IMR-90 (cell line): ENCODE results near the gene CDKN2B-AS1. TPM values are rescaled to one million over a fixed set of nuclear protein-coding genes. Genes with fewer than 3 reads are reported as not detected.

Experiments used
- ATAC-seq: fragments of 200-7000 bp; cut with Tn5 transposase; 2 replicates; pipeline ENCODE4 v1.9.1; 2020; ENCODE audit warnings: low read depth, mild to moderate bottlenecking, moderate library complexity
- BruUV-seq: library from RNA; stranded (reverse); fragments of 400-500 nt; replicated peaks from 2 replicates; lab custom pipeline; 2021; lab: Mats Ljungman, UMichigan
- CTCF ChIA-PET: fragments of 300-600 bp; formaldehyde crosslinking; extraction: SDS; loops from one replicate; lab custom pipeline; 2021; ENCODE audit warnings: antibody characterized with exemption; lab: Yijun Ruan, JAX
- POLR2A ChIA-PET: fragments of 300-600 bp; sonication (Branson Sonifier 250); formaldehyde crosslinking; loops from one replicate; lab custom pipeline; 2022; ENCODE audit warnings: antibody characterized with exemption; ENCODE audit not compliant: unreplicated experiment; lab: Charles Lee
- DNase-seq: peaks from one replicate; pipeline ENCODE4 v3.0.0; 2013
- H2AFZ ChIP-seq: replicated peaks from 2 replicates; pipeline ENCODE3; 2013; ENCODE audit warnings: low read length, mild to moderate bottlenecking; ENCODE audit not compliant: poor library complexity
- H2AK5ac ChIP-seq: 2 replicates; pipeline ENCODE4 v1.6.1; 2013; ENCODE audit warnings: low read depth, low read length, inconsistent platforms
- H2AK9ac ChIP-seq: replicated peaks from 2 replicates; pipeline ENCODE3; 2013; ENCODE audit warnings: mild to moderate bottlenecking, low read depth, low read length, moderate library complexity; ENCODE audit not compliant: poor library complexity
- H2BK120ac ChIP-seq: 2 replicates; pipeline ENCODE4 v1.6.1; 2013; ENCODE audit warnings: low read depth, low read length, inconsistent platforms
- H2BK15ac ChIP-seq: 3 replicates; pipeline ENCODE4 v1.6.1; 2013; ENCODE audit warnings: low read depth, low read length, inconsistent platforms
- H2BK20ac ChIP-seq: 2 replicates; pipeline ENCODE4 v1.6.1; 2013; ENCODE audit warnings: low read depth, mild to moderate bottlenecking, inconsistent platforms, low read length, moderate library complexity
- H2BK5ac ChIP-seq: 2 replicates; pipeline ENCODE4 v1.6.1; 2013; ENCODE audit warnings: mild to moderate bottlenecking, low read depth, low read length, inconsistent platforms; ENCODE audit not compliant: poor library complexity, severe bottlenecking
- H3K14ac ChIP-seq: replicated peaks from 2 replicates; pipeline ENCODE4 v1.6.1; 2013; ENCODE audit warnings: low read depth, low read length, inconsistent platforms
- H3K18ac ChIP-seq: 2 replicates; pipeline ENCODE4 v1.6.1; 2013; ENCODE audit warnings: low read depth, low read length, control low read depth
- H3K23ac ChIP-seq: 2 replicates; pipeline ENCODE4 v1.6.1; 2013; ENCODE audit warnings: low read depth, low read length, inconsistent platforms
- H3K27ac ChIP-seq: 2 replicates; pipeline ENCODE4 v1.5.1; 2013; ENCODE audit warnings: mild to moderate bottlenecking, control low read depth, low read length; ENCODE audit not compliant: insufficient read depth
- H3K27me3 ChIP-seq: 2 replicates; pipeline ENCODE4 v1.6.1; 2013; ENCODE audit warnings: low read length; ENCODE audit not compliant: control insufficient read depth, insufficient read depth
- H3K36me3 ChIP-seq: 2 replicates; pipeline ENCODE4 v1.6.1; 2013; ENCODE audit warnings: low read length, mixed read lengths; ENCODE audit not compliant: control insufficient read depth, insufficient read depth
- H3K4ac ChIP-seq: 2 replicates; pipeline ENCODE4 v1.6.1; 2013; ENCODE audit warnings: low read depth, low read length, inconsistent platforms
- H3K4me1 ChIP-seq: 2 replicates; pipeline ENCODE4 v1.6.1; 2013; ENCODE audit warnings: low read length, mixed read lengths; ENCODE audit not compliant: control insufficient read depth, insufficient read depth
- H3K4me2 ChIP-seq: 2 replicates; pipeline ENCODE4 v1.6.1; 2013; ENCODE audit warnings: low read depth, mild to moderate bottlenecking, control low read depth, low read length, moderate library complexity
- H3K4me3 ChIP-seq: 2 replicates; pipeline ENCODE4 v1.5.1; 2013; ENCODE audit warnings: low read depth, mild to moderate bottlenecking, control low read depth, low read length, moderate library complexity; ENCODE audit not compliant: insufficient read depth
- H3K56ac ChIP-seq: 2 replicates; pipeline ENCODE4 v1.6.1; 2013; ENCODE audit warnings: low read length, inconsistent platforms; ENCODE audit not compliant: insufficient read depth; ENCODE audit errors: extremely low read depth
- H3K79me1 ChIP-seq, 2 experiments: 2 replicates each; pipeline ENCODE4 v1.6.1; 2013; ENCODE audit warnings: low read length in 2 of 2, inconsistent platforms in 1 of 2, low read depth in 1 of 2
- H3K9ac ChIP-seq: 2 replicates; pipeline ENCODE4 v1.6.1; 2013; ENCODE audit warnings: low read depth, low read length, control low read depth
- H3K9me1 ChIP-seq: 2 replicates; pipeline ENCODE4 v1.6.1; 2013; ENCODE audit warnings: low read length, inconsistent platforms; ENCODE audit not compliant: insufficient read depth
- H3K9me3 ChIP-seq: 2 replicates; pipeline ENCODE4 v1.6.1; 2013; ENCODE audit warnings: low read length; ENCODE audit not compliant: control insufficient read depth, insufficient read depth
- H4K20me1 ChIP-seq: 2 replicates; pipeline ENCODE4 v1.6.1; 2013; ENCODE audit warnings: low read length, inconsistent platforms; ENCODE audit not compliant: insufficient read depth
- H4K5ac ChIP-seq: 2 replicates; pipeline ENCODE4 v1.6.1; 2013; ENCODE audit warnings: mild to moderate bottlenecking, low read depth, low read length, control low read depth
- H4K8ac ChIP-seq, 2 experiments: 2 replicates each; pipeline ENCODE4 v1.6.1; 2013; ENCODE audit warnings: low read depth in 2 of 2, low read length in 2 of 2, control low read depth in 1 of 2, inconsistent platforms in 1 of 2
- H4K91ac ChIP-seq: 2 replicates; pipeline ENCODE4 v1.6.1; 2013; ENCODE audit warnings: low read depth, low read length, inconsistent platforms; ENCODE audit not compliant: insufficient read depth
- BHLHE40 ChIP-seq: fragments of 150-350 bp; IDR thresholded peaks from 2 replicates; pipeline ENCODE4 v1.6.1; 2016; ENCODE audit warnings: mild to moderate bottlenecking, low read depth, low read length
- CHD1 ChIP-seq: IDR thresholded peaks from 2 replicates; pipeline ENCODE4 v1.6.1; 2012; ENCODE audit warnings: low read depth, low read length, improper control_type of control experiment
- MAFK ChIP-seq: IDR thresholded peaks from 2 replicates; pipeline ENCODE4 v1.6.1; 2012; ENCODE audit warnings: low read depth, low read length, improper control_type of control experiment
- POLR2A ChIP-seq: IDR thresholded peaks from 2 replicates; pipeline ENCODE4 v1.6.1; 2012; ENCODE audit warnings: mild to moderate bottlenecking, low read depth, low read length
- SMC3 ChIP-seq: fragments of 150-350 bp; IDR thresholded peaks from 2 replicates; pipeline ENCODE4 v1.6.1; 2016; ENCODE audit warnings: low read depth, mild to moderate bottlenecking, antibody characterized with exemption, low read length, moderate library complexity
- USF2 ChIP-seq: fragments of 150-350 bp; IDR thresholded peaks from 2 replicates; pipeline ENCODE4 v1.6.1; 2017; ENCODE audit warnings: mild to moderate bottlenecking, antibody characterized with exemption, low read length, low read depth
- dilution Hi-C: fragments of 300-500 bp; cut with HindIII; formaldehyde crosslinking; loops from one replicate; pipeline ENCODE4 v1.14.3; 2018; ENCODE audit warnings: low sequenced_read_pairs; ENCODE audit not compliant: unreplicated experiment
- in situ Hi-C: fragments of 300-500 bp; cut with MboI; formaldehyde crosslinking; loops from 3 replicates; pipeline ENCODE4 v1.14.3; 2019; ENCODE audit warnings: low sequenced_read_pairs, inconsistent platforms, mixed read lengths
- intact Hi-C: fragments of 100-400 bp; cut with micrococcal nuclease; formaldehyde crosslinking; loops from 2 replicates; pipeline ENCODE4 v1.10.0; 2022
- polyA plus RNA-seq, 3 experiments: library from polyadenylated mRNA; depleted of rRNA; stranded (reverse); fragments of >200 nt; gene quantifications; 2 replicates each; pipeline ENCODE4 v1.2.3, GENCODE V29; 2012; ENCODE audit warnings: low replicate concordance in 1 of 3
- total RNA-seq: library from RNA; depleted of rRNA; stranded (reverse); fragments of >200 nt; gene quantifications from 2 replicates; pipeline ENCODE4 v1.2.3, GENCODE V29; 2012

CDKN2B-AS1 gene
- total and polyA plus RNA-seq, 2 of the 4 experiments (the other 2 are of a cell fraction) = 1.0 to 1.1 TPM

GRCh38 chr9:22028394-22028793, 33.8 kb downstream of the CDKN2B-AS1 start:
- Histone ChIP-seq H3K4me3 (no peak overlapping the region), H2BK120ac (no peak overlapping the region), H3K4me2 (no peak overlapping the region), H3K9ac (no peak overlapping the region), H3K23ac (no peak overlapping the region), H3K9me3 (no peaks in the 10 kb centered on the region), H2AK5ac (no peak overlapping the region), H3K4ac (no peak overlapping the region), H4K5ac (no peak overlapping the region), H3K18ac (no peak overlapping the region), H4K20me1 (no peaks in the 10 kb centered on the region), H3K27me3 (no peaks in the 10 kb centered on the region), H3K4me1 (peaks cover 3% of the 10 kb centered on the region; the same call in 1 of the 2 replicates), H4K8ac (no peak overlapping the region), H2AFZ (no peak overlapping the region), H3K56ac (no peak overlapping the region), H2BK15ac (no peak overlapping the region), H3K14ac (no peak overlapping the region), H2BK5ac (no peak overlapping the region), H3K36me3 (0 out of 2 replicates have a peak, but pooled peaks cover 1% of the 10 kb centered on the region), H4K91ac (no peak overlapping the region), H3K79me1 (0 out of 4 replicates have a peak, but pooled peaks cover 0 to 4% of the 10 kb centered on the region in 2 experiments), H2AK9ac (no peak overlapping the region), H3K27ac (no peak overlapping the region), H2BK20ac (no peak overlapping the region), H3K9me1 (peaks cover 2% of the 10 kb centered on the region)
- TF ChIP-seq CHD1 (no peak), MAFK (no peak), USF2 (no peak), POLR2A (no peak), BHLHE40 (no peak), SMC3 (no peak)
- in situ Hi-C loops (no loop called here), intact Hi-C loops (no loop called here), dilution Hi-C loops (no loop called here)
- BruUV-seq = no TSS peak
- ATAC-seq (no peak), DNase-seq (no peak)
- ChIA-PET POLR2A (no interaction called here), CTCF (no interaction called here)
